GM18517 (cell line): ENCODE measurements around the gene DCAF15.
"Not testable (repeated sequence)": the region's sequence is repeated elsewhere in the genome, so short reads cannot be mapped to it uniquely, and the experiment has no call there.

Experiments
- ATAC-seq: cut with Tn5 transposase; IDR thresholded peaks from one replicate; pipeline ENCODE4 v1.9.1; 2021; ENCODE audit warnings: mild to moderate bottlenecking, moderate library complexity; ENCODE audit not compliant: unreplicated experiment

Gene DCAF15

DNA sequence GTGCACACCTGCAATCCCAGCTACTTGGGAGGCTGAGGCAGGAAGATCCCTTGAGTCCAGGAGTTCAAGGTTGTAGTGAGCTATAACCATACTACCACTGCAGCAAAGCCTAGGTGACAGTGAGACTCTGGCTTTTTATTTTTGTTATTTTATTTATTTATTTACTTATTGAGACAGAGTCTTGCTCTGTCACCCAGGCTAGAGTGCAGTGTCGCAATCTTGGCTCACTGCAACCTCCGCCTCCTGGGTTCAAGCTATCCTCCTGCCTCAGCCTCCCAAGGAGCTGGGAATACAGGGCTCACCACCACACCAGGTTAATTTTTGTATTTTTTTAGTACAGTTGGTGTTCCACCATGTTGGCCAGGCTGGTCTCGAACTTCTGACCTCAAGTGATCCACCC is 21.2 kb downstream of the DCAF15 start:
- ATAC-seq: not testable (repeated sequence)

- no peak for ATAC-seq
Measured at GRCh38 chr19:13974073-13974472, 21.8 kb downstream of the DCAF15 start.

GRCh38 chr19:13975870-13976269 is 23.6 kb downstream of the DCAF15 start:
- no peak for ATAC-seq

- ATAC-seq: no peak
Measured at GRCh38 chr19:13976446-13976845, 24.1 kb downstream of the DCAF15 start.

- ATAC-seq: no peak
Measured at GRCh38 chr19:13977803-13978202, 25.5 kb downstream of the DCAF15 start.

- no peak for ATAC-seq
Measured at GRCh38 chr19:13978351-13979243, 26.3 kb downstream of the DCAF15 start.

DNA sequence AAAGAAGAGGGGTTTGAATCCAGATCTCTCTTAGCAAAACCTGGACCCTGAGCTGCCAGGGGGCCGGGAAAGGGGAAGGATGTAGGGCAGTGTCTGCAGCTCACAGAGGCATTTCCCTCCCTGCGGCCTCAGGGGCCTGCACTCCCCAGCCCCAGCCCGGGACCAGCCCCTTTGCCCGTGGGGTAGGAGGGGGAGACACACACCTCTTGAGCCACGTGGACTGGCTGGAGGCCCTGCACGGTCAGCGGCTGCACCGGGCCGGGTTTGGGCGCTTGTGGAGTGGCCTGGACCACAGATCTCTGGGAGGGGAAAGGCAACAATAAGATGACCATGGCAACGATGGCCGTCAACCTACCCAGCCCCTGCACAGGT is 26.9 kb downstream of the DCAF15 start:
- ATAC-seq: no peak

DNA sequence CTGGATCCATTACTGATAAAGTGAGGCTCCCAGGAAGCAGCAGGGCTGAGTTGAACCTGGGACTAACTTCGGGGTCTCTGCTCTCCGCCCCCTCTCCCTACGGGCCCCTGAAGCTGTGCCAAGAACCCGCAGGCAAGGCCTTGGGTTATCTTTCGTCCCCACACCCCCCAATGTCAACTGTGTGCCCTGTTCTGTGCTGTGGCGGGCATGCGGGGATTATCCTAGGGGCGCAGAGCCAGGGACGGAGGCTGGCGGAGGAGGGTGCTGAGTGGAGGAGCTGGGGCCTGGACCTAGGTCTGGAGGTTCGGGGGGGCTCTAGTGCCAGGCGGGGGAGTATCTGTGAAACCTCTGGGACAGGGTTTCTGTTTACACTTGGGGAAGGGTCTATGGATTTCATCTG is 27.4 kb downstream of the DCAF15 start:
- ATAC-seq: no peak

GRCh38 chr19:13980340-13980739 is 28.0 kb downstream of the DCAF15 start:
- no peak for ATAC-seq

- no peak for ATAC-seq
Measured at GRCh38 chr19:13981021-13981420, 28.7 kb downstream of the DCAF15 start.

DNA sequence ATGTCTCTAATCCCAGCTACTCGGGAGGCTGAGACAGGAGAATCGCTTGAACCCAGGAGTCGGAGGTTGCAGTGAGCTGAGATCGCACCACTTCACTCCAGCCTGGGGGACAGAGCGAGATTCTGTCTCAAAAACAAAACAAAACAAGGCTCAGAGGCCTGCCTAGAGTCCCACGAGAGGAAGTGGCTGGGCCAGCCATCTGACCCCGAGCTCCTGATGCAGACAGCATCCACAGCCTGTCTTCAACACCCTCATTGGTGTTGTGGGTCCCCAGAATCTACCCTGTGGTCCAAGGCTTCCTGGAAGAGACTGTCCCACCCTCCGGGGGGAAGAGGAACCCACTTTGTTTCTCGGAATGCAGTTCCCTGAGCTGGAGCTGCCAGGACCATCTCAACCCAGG is 29.2 kb downstream of the DCAF15 start:
- no peak for ATAC-seq

DNA sequence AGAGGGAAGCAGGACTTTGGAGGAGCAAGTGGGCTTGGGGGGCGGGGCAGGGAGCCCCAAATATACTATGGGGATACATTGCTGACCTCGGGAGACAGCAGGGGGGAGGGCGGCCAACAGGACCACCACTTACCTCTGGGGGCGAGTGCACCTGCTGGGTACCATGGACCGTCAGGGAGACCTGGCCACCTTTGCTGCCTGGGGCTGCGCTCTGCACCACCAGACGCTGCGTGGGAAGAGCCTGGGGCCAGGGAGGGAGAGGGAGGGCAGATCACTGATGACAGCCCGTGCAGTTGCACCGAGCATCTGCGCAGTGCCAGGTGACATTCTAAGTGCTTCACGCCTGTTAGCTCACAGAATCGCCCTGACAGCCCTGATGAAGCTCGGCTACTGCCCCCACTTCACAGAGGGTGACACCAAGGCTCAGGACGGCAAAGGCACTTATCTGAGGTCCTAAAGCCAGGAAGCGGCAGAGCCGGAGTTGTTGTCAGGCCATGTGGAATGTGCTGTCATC is 29.7 kb downstream of the DCAF15 start:
- ATAC-seq: no peak

- ATAC-seq: no peak
Measured at GRCh38 chr19:13982773-13983172, 30.5 kb downstream of the DCAF15 start.

DNA sequence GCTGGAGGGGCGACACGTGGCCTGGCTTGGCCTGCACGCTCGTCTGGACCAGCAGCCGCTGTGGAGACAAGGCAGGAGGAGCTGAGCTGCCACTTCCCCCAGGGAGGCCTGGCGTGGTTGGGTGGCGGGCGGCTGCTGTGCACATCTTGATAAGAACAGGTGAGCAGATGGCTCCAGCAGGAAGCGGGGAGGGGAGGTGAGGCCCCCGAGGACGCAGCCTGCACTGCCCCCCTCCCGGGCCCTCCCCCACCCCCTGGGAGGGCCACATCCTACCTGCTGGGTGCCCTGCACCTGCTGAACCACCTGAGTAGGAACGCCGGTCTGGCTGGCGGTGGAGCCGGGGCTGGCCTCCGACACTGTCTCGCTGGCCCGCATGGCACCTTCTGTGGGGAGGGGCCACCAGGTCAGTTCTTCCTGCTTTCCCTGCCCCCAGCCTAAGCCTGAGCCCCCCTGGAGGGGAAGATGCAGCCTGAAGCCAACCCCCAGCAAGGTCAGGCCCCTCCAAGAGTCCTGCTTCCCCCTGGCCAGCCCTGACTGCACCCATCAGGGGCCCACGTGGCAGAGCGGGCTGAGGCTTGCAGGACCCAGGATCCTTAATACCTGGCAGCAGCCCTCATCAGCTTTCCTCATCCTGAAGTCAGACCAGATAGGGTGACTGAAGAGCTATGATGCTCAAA is 31.0 kb downstream of the DCAF15 start:
- no peak for ATAC-seq

- no peak for ATAC-seq
Measured at GRCh38 chr19:13984186-13984585, 31.9 kb downstream of the DCAF15 start.

GRCh38 chr19:13984875-13985741 is 32.8 kb downstream of the DCAF15 start:
- no peak for ATAC-seq

GRCh38 chr19:13985771-13986347 is 33.5 kb downstream of the DCAF15 start:
- ATAC-seq: peak; percentile 19

DNA sequence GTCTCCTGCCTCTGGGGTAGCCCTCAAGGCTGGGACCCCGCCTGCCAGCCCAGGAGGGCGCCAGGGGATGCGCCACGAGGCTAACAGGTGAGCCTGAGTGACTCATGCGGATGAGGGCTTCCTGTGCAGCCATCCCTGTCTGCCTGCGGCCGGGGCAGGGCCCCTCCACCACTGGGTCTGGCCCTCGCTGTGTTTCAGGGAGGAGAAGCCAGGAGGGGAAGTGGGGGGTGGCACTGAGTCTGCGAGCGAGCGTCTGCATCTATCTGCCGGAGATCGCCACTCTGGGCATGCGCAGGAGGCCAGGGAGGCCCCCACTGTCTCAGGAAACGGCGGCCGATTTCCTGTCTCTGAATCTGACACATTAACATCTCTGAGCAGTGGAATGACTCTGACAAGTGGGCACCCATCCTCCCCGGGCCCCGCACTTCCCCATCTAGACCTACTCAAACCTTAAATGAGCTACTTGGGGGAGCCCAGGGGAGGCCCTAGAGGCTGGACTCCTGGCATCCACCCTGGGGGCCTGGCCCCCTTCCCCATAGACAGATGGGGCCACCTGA is 34.1 kb downstream of the DCAF15 start:
- ATAC-seq: peak; percentile 75

DNA sequence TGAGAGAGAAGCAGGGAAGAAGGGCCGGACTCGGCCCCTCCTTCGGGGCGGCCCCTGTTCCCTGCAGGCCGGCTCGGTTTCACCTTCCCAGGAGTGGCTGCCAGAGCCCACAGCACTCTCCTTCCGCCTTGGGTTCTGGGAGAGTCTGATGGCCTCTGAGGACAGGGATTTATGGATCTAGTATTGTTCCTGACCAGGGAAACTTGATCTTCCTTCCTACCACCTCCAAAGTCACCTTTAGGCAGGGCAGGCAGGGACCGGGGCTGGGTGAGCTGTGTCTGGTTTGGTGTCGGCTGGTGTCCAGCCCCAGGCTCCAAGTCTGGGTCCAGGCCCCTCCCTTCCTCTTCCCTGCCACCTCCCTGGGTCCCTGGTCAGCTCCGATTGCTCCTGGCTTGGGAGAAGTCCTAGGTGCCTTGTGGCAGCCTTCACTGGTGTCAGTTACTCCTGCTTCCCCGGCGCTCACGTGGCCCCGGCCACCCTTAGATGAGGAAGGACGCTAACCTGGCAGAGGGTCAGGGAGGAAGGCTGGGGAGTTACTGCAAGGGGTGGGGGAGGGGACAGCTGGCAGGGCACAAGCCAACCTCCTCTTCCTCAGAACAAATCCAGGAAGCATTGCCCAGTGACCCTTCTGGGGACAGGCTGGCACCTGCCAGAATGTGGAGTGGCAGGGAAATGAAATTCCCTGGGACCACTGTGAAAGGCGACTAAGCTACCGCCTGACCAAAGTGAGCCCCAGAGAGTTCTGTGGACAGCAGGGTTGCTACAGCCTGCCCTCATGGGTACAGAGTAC is 35.0 kb downstream of the DCAF15 start:
- no peak for ATAC-seq

- no peak for ATAC-seq
Measured at GRCh38 chr19:13989487-13989886, 37.2 kb downstream of the DCAF15 start.
